ENCODE measurements around the gene SYCE3.
A peak's percentile ranks its signal among the peaks of the same experiment; 100 is the strongest.

Gene SYCE3

DNA sequence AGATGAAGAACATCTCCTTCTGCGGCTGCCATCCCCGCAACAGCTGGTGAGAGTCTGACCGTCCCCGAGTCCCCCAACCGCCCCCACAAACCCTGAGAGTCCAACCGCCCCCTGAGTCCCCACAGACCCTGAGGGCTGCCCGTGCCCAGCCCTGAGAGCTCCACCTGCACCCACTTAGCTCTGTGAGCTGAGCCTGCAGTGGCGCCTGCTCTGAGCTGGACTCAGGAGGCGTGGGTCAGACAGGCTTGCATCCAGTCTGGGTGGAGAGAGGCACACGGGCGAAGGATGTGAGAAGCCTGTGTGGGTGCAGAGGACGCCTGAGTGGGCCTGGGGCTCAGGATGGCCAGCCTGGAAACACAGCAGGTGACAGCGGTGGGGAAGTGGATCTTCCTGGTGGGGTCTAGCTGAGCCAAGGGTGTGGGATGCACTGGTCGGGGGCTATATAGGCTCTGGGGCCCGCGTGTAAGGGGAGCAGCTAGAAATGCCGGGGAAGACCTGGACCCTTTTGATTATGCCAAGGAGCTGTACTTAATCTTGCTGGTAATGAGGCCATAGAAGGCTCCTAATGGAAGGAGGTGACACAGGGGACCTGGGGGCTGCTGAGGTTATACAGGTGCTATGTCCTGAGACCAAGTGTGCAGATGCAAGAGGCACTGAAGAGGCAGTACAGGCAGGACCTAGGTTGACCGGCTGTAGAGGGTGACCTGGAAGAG lies 44.4 kb upstream of the SYCE3 start:
- H3K4me3 ChIP-seq (ENCODE audit: insufficient read depth, low read depth, low read length), result no peak overlapping the region
- no peak overlapping the region for H3K27ac ChIP-seq (ENCODE audit: insufficient read depth, low read depth, low read length, poor library complexity, severe bottlenecking)
- H3K36me3 ChIP-seq (ENCODE audit: control insufficient read depth, insufficient read depth, low read length), result no peaks in the 10 kb centered on the region
- peaks cover 2% of the 10 kb centered on the region for H3K4me1 ChIP-seq (ENCODE audit: control insufficient read depth, insufficient read depth, low read length)
- H3K27me3 ChIP-seq (ENCODE audit: control insufficient read depth, insufficient read depth, low read length, poor library complexity, severe bottlenecking), result peaks cover 62% of the 10 kb centered on the region
- no peaks in the 10 kb centered on the region for H3K9me3 ChIP-seq (ENCODE audit: control insufficient read depth, low read length)
- WGBS, 2 experiments, result 90 to 93% methylated on average over 18 of the region's 18 CpGs

DNA sequence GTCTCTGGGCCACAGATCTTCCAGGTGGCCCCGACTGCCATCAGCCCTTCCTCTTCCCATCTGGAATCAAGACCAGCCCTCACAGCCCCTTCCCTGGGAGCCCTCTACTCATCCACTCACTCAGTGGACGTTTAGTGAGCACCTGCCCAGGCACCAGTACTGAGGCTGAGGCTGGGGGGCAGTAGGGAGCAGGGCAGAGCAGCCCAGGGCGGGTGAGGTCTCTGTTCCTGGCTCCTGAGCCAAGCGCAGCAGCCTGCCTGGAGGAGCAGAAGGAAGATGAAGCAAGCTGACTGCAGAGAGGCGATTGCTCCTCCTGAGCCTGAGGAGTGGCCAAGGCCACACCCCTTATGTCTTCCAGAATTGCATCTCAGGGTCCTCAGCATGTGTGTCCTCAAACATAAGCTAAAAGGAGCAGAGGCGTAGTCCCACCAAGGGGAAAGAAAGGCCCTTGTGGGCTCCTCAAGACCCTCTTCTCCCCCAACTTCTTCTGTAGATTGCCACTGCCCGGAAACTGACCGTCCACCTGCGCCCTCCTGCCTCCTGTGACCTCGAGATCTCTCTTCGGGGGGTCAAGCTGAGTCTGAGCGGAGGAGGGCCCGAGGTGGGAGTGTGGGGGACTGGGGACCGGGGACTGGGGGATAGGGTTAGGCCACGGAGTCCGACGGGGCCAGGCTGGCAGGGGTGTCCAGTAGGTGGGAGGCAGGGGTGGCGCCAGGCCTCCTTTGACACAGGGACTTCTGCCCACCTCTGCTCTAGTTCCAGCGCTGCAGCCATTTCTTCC lies 43.6 kb upstream of the SYCE3 start:
- WGBS, 2 experiments, result 80 to 82% methylated on average over 19 of the region's 19 CpGs
- Histone ChIP-seq H3K27me3 (ENCODE audit: control insufficient read depth, insufficient read depth, low read length, poor library complexity, severe bottlenecking) (peaks cover 69% of the 10 kb centered on the region), H3K27ac (ENCODE audit: insufficient read depth, low read depth, low read length, poor library complexity, severe bottlenecking) (no peak overlapping the region), H3K36me3 (ENCODE audit: control insufficient read depth, insufficient read depth, low read length) (no peaks in the 10 kb centered on the region), H3K4me1 (ENCODE audit: control insufficient read depth, insufficient read depth, low read length) (peaks cover 9% of the 10 kb centered on the region), H3K9me3 (ENCODE audit: control insufficient read depth, low read length) (no peaks in the 10 kb centered on the region), H3K4me3 (ENCODE audit: insufficient read depth, low read depth, low read length) (no peak overlapping the region)

DNA sequence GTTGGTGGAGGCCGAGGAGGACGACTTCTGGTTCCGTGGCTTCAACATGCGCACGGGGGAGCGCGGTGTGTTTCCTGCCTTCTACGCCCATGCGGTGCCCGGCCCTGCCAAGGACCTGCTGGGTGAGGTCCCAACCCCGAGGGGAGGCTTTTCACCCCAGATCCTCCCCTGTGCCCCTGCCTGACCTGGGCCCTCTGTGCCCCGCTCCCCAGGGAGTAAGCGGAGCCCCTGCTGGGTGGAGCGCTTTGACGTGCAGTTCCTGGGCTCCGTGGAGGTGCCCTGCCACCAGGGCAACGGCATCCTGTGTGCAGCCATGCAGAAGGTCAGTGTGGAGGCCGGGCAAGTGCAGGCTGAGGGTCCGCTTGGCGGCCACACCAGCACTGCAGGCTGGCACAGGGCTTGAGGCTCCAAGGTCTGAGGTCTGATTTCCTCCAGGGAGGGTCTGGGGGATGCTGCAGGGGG lies 42.9 kb upstream of the SYCE3 start:
- no peaks in the 10 kb centered on the region for H3K9me3 ChIP-seq (ENCODE audit: control insufficient read depth, low read length)
- 90% methylated on average over 20 of the region's 20 CpGs for WGBS, 2 experiments
- H3K27ac ChIP-seq (ENCODE audit: insufficient read depth, low read depth, low read length, poor library complexity, severe bottlenecking), result no peak overlapping the region
- peaks cover 13% of the 10 kb centered on the region for H3K4me1 ChIP-seq (ENCODE audit: control insufficient read depth, insufficient read depth, low read length)
- peaks cover 76% of the 10 kb centered on the region for H3K27me3 ChIP-seq (ENCODE audit: control insufficient read depth, insufficient read depth, low read length, poor library complexity, severe bottlenecking)
- no peaks in the 10 kb centered on the region for H3K36me3 ChIP-seq (ENCODE audit: control insufficient read depth, insufficient read depth, low read length)
- H3K4me3 ChIP-seq (ENCODE audit: insufficient read depth, low read depth, low read length), result no peak overlapping the region

- Histone ChIP-seq H3K9me3 (ENCODE audit: control insufficient read depth, low read length) (no peaks in the 10 kb centered on the region), H3K27ac (ENCODE audit: insufficient read depth, low read depth, low read length, poor library complexity, severe bottlenecking) (no peak overlapping the region), H3K4me1 (ENCODE audit: control insufficient read depth, insufficient read depth, low read length) (peaks cover 13% of the 10 kb centered on the region), H3K36me3 (ENCODE audit: control insufficient read depth, insufficient read depth, low read length) (no peaks in the 10 kb centered on the region), H3K27me3 (ENCODE audit: control insufficient read depth, insufficient read depth, low read length, poor library complexity, severe bottlenecking) (peaks cover 78% of the 10 kb centered on the region), H3K4me3 (ENCODE audit: insufficient read depth, low read depth, low read length) (no peak overlapping the region)
- WGBS, 2 experiments, result 91 to 92% methylated on average over 23 of the region's 23 CpGs
These were observed 42.4 kb upstream of the SYCE3 start for GRCh38 chr22:50605002-50605612.

- H3K27ac ChIP-seq (ENCODE audit: insufficient read depth, low read depth, low read length, poor library complexity, severe bottlenecking), result no peak overlapping the region
- no peak overlapping the region for H3K4me3 ChIP-seq (ENCODE audit: insufficient read depth, low read depth, low read length)
- H3K9me3 ChIP-seq (ENCODE audit: control insufficient read depth, low read length), result no peaks in the 10 kb centered on the region
- peaks cover 13% of the 10 kb centered on the region for H3K4me1 ChIP-seq (ENCODE audit: control insufficient read depth, insufficient read depth, low read length)
- no peaks in the 10 kb centered on the region for H3K36me3 ChIP-seq (ENCODE audit: control insufficient read depth, insufficient read depth, low read length)
- H3K27me3 ChIP-seq (ENCODE audit: control insufficient read depth, insufficient read depth, low read length, poor library complexity, severe bottlenecking), result peaks cover 85% of the 10 kb centered on the region
- WGBS, 2 experiments, result 82 to 83% methylated on average over 103 of the region's 103 CpGs
These were observed 41.7 kb upstream of the SYCE3 start for GRCh38 chr22:50604256-50605001.

DNA sequence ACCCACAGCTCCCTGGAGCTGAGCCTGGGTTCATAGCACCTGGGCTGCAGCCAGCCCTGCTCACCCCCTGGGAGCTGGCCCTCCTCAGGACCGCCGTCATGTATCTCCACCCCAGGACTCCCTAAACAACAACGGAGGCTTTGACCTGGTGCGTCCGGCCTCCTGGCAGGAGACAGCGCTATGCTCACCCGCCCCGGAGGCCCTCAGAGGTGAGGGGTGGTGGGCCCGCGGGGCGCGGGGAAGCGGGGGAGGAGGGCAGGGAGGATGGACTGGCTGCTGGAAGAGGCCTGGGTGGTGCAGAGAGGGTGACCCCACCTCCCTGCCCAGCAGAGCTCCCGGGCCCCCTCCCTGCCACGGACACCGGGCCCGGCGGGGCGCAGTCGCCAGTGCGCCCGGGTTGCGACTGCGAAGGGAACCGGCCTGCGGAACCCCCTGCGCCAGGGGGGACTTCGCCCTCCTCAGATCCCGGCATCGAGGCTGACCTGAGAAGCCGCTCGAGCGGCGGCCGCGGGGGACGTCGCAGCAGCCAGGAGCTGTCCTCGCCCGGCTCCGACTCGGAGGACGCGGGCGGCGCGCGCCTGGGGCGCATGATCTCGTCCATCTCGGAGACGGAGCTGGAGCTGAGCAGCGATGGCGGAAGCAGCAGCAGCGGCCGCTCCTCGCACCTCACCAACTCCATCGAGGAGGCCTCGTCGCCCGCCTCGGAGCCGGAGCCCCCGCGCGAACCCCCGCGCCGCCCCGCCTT lies 41.0 kb upstream of the SYCE3 start:
- Histone ChIP-seq H3K36me3 (ENCODE audit: control insufficient read depth, insufficient read depth, low read length) (no peaks in the 10 kb centered on the region), H3K27me3 (ENCODE audit: control insufficient read depth, insufficient read depth, low read length, poor library complexity, severe bottlenecking) (peaks cover 91% of the 10 kb centered on the region), H3K4me3 (ENCODE audit: insufficient read depth, low read depth, low read length) (no peak overlapping the region), H3K9me3 (ENCODE audit: control insufficient read depth, low read length) (no peaks in the 10 kb centered on the region), H3K4me1 (ENCODE audit: control insufficient read depth, insufficient read depth, low read length) (peaks cover 13% of the 10 kb centered on the region), H3K27ac (ENCODE audit: insufficient read depth, low read depth, low read length, poor library complexity, severe bottlenecking) (no peak overlapping the region)
- 30 to 33% methylated on average over 70 of the region's 70 CpGs for WGBS, 2 experiments

DNA sequence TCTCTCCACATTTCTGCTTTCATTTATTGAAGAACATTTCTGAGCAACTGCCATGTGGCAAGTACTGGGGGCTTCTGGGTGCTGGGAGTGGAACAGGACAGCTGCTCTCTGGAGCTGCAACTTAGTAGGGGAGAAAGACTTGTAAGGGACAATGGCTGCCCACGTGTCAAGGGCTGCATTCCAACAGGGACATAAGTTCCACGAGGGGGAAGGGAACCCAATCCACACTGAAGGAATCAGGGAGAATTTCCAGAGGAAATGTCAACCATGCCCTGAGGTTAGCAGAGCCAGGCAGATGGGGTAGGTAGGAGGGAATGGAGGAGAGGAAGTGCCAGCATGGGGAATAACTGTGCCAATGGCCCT lies 39.6 kb upstream of the SYCE3 start:
- peaks cover 95% of the 10 kb centered on the region for H3K27me3 ChIP-seq (ENCODE audit: control insufficient read depth, insufficient read depth, low read length, poor library complexity, severe bottlenecking)

GRCh38 chr22:50601669-50602337 lies 39.1 kb upstream of the SYCE3 start:
- WGBS, 2 experiments, result 55 to 57% methylated on average over 12 of the region's 12 CpGs
- no peaks in the 10 kb centered on the region for H3K9me3 ChIP-seq (ENCODE audit: control insufficient read depth, low read length)
- H3K36me3 ChIP-seq (ENCODE audit: control insufficient read depth, insufficient read depth, low read length), result no peaks in the 10 kb centered on the region
- peaks cover 13% of the 10 kb centered on the region for H3K4me1 ChIP-seq (ENCODE audit: control insufficient read depth, insufficient read depth, low read length)
- H3K4me3 ChIP-seq (ENCODE audit: insufficient read depth, low read depth, low read length), result no peak overlapping the region
- H3K27ac ChIP-seq (ENCODE audit: insufficient read depth, low read depth, low read length, poor library complexity, severe bottlenecking), result no peak overlapping the region
- H3K27me3 ChIP-seq (ENCODE audit: control insufficient read depth, insufficient read depth, low read length, poor library complexity, severe bottlenecking), result peaks cover 93% of the 10 kb centered on the region

More for the DNA sequence above, 39.6 kb upstream of the SYCE3 start:
- H3K9me3 ChIP-seq (ENCODE audit: control insufficient read depth, low read length), result no peaks in the 10 kb centered on the region
- no peak overlapping the region for H3K27ac ChIP-seq (ENCODE audit: insufficient read depth, low read depth, low read length, poor library complexity, severe bottlenecking)
- peaks cover 13% of the 10 kb centered on the region for H3K4me1 ChIP-seq (ENCODE audit: control insufficient read depth, insufficient read depth, low read length)
- H3K36me3 ChIP-seq (ENCODE audit: control insufficient read depth, insufficient read depth, low read length), result no peaks in the 10 kb centered on the region
- 26 to 28% methylated on average over 2 of the region's 2 CpGs for WGBS, 2 experiments
- no peak overlapping the region for H3K4me3 ChIP-seq (ENCODE audit: insufficient read depth, low read depth, low read length)

GRCh38 chr22:50600967-50601668 lies 38.4 kb upstream of the SYCE3 start:
- Histone ChIP-seq H3K27me3 (ENCODE audit: control insufficient read depth, insufficient read depth, low read length, poor library complexity, severe bottlenecking) (peaks cover 87% of the 10 kb centered on the region), H3K4me3 (ENCODE audit: insufficient read depth, low read depth, low read length) (peak overlapping the region; percentile 31), H3K27ac (ENCODE audit: insufficient read depth, low read depth, low read length, poor library complexity, severe bottlenecking) (no peak overlapping the region), H3K9me3 (ENCODE audit: control insufficient read depth, low read length) (no peaks in the 10 kb centered on the region), H3K4me1 (ENCODE audit: control insufficient read depth, insufficient read depth, low read length) (peaks cover 13% of the 10 kb centered on the region), H3K36me3 (ENCODE audit: control insufficient read depth, insufficient read depth, low read length) (no peaks in the 10 kb centered on the region)
- 5 to 6% methylated on average over 49 to 52 of the region's 52 CpGs for WGBS, 2 experiments
